Astrocyte (in vitro differentiated cells and primary cell): Measurements from ENCODE around the gene BCAM.

Experiments used
- CTCF ChIP-seq: IDR thresholded peaks from 2 replicates; pipeline ENCODE4 v1.5.1; 2011; ENCODE audit warnings: low read depth, mild to moderate bottlenecking, inconsistent platforms, low read length, moderate library complexity; ENCODE audit not compliant: insufficient read depth
- EZH2 ChIP-seq: IDR thresholded peaks from 2 replicates; pipeline ENCODE4 v1.6.1; 2012; ENCODE audit warnings: mild to moderate bottlenecking, low read length, inconsistent platforms; ENCODE audit not compliant: insufficient read depth

GRCh38 chr19:44841231-44841630, 32.3 kb downstream of the BCAM start:
- TF ChIP-seq CTCF (no peak), EZH2 (no peak)
